Measurements from ENCODE around the gene F11. TPM values are rescaled to one million over a fixed set of nuclear protein-coding genes. Genes with fewer than 3 reads are reported as not detected.

F11 gene
- total and polyA plus RNA-seq, 2 donors from 2014 or later = 1.5 to 15.7 TPM

DNA sequence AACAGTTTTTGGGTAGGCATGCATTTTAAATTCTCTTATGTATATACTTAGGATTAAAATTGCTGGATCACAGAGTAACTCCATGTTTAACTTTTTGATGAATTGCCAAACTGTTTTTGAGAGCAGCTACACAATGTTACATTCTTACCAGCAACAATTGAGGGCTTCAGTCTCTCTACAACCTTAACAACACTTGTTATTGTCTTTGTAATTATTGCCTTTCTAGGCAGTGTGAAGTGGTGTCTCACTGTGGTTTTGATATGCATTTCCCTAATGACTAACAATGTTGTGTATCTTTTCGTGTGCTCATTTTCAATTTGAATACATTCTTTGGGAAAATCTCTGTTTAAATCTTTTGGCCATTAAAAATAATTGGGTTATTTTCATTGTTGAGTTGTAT lies 17.3 kb upstream of the F11 start:
- Histone ChIP-seq H3K9me3 (ENCODE audit: control insufficient read depth in 2 of 3, insufficient read depth in 1 of 3, low read length in 3 of 3) (no peaks in the 10 kb centered on the region), H3K27me3 (ENCODE audit: control insufficient read depth, insufficient read depth, low read length) (no peaks in the 10 kb centered on the region), H3K27ac (ENCODE audit: low read depth in 2 of 2, low read length in 2 of 2) (no peak overlapping the region), H3K36me3 (ENCODE audit: control insufficient read depth in 2 of 3, insufficient read depth in 3 of 3, low read length in 3 of 3) (peaks cover 0 to 6% (median 0%) of the 10 kb centered on the region in 3 donors), H3K4me3 (ENCODE audit: low read length in 3 of 3) (no peak overlapping the region), H3K4me1 (ENCODE audit: control insufficient read depth in 2 of 3, insufficient read depth in 2 of 3, low read depth in 1 of 3, low read length in 3 of 3) (no peaks in the 10 kb centered on the region), H3K9ac (ENCODE audit: low read length in 3 of 3) (no peak overlapping the region)
- DNase-seq (no peak), FAIRE-seq (no peak)
- TF ChIP-seq, protein P1, sequence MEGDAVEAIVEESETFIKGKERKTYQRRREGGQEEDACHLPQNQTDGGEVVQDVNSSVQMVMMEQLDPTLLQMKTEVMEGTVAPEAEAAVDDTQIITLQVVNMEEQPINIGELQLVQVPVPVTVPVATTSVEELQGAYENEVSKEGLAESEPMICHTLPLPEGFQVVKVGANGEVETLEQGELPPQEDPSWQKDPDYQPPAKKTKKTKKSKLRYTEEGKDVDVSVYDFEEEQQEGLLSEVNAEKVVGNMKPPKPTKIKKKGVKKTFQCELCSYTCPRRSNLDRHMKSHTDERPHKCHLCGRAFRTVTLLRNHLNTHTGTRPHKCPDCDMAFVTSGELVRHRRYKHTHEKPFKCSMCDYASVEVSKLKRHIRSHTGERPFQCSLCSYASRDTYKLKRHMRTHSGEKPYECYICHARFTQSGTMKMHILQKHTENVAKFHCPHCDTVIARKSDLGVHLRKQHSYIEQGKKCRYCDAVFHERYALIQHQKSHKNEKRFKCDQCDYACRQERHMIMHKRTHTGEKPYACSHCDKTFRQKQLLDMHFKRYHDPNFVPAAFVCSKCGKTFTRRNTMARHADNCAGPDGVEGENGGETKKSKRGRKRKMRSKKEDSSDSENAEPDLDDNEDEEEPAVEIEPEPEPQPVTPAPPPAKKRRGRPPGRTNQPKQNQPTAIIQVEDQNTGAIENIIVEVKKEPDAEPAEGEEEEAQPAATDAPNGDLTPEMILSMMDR (IDR thresholded peaks at IDR 0.05; ENCODE audit: borderline replicate concordance, extremely low read depth, insufficient read depth) = no peak
- intact Hi-C loops (cut with DNase I) = no loop called here

DNA sequence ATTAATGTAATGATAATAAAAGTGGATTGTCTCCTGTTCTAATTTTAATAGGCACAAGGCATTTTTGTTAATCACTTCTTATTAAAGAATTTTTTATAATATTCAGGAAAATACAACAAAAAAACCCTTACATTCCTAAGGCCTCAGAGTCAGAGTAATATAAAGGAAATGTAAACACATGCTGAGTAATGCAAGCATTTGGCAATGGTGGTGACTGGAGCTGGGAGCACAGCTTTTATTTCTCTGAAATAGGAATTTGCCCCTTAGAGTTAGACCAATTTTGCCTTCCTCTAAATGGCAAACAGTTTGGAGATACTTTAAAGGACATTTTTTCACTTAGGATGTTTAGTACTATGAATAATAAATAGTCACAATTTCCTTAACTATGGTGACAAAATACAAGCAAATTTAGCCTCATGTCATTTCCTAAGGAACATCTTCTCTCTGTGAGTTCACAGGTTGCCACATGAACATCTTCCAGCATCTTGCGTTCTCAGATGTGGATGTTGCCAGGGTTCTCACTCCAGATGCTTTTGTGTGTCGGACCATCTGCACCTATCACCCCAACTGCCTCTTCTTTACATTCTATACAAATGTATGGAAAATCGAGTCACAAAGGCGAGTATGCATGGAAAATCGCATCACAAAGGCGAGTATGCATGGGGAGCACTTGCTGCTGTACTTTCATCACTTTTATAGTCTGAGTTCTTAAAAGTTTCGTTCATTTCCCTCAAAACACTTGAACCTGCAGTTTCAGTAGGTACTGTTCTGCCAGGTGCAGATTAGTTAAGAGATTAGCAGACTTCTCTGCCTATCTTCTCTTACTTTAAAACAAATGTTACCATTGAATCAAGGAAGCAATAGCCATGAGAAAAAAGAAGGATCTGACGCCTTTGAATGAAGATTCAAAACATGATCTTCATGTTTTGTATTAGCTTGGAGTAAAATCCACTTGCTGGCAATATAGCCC lies 15.9 kb upstream of the F11 start:
- FAIRE-seq = no peak

DNA sequence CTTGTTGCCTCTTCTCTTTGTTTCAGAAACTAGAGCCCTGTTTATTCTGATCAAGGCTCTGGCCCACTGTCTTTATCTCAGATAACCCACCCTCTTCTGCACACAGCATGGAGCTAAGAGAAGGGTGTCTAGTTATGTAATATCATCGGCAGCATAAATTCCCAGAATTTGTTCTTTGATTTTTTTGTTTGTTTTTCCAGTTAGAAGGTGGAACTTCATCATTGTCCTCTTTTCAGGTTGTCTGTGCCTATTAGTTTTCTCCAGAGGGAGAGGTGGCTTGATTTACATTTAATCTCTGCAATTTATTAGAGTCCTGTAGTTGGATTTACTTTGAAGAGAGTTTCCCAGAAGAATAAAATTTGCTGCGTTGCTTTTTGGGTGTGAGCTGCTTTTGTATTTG lies 15.2 kb upstream of the F11 start:
- H3K9ac ChIP-seq (ENCODE audit: low read length in 3 of 3) = no peak overlapping the region
- H3K4me3 ChIP-seq (ENCODE audit: low read length in 3 of 3) = no peak overlapping the region
- FAIRE-seq (no peak), DNase-seq (no peak)
- H3K27ac ChIP-seq (ENCODE audit: low read depth in 2 of 2, low read length in 2 of 2) = no peak overlapping the region
- TF ChIP-seq, protein P1 (IDR thresholded peaks at IDR 0.05; ENCODE audit: borderline replicate concordance, extremely low read depth, insufficient read depth) = no peak
- peaks cover 0 to 9% (median 0%) of the 10 kb centered on the region in 3 donors for H3K36me3 ChIP-seq (ENCODE audit: control insufficient read depth in 2 of 3, insufficient read depth in 3 of 3, low read length in 3 of 3)
- no peaks in the 10 kb centered on the region for H3K4me1 ChIP-seq (ENCODE audit: control insufficient read depth in 2 of 3, insufficient read depth in 2 of 3, low read depth in 1 of 3, low read length in 3 of 3)
- intact Hi-C loops (cut with DNase I) = no loop called here
- H3K27me3 ChIP-seq (ENCODE audit: control insufficient read depth, insufficient read depth, low read length) = no peaks in the 10 kb centered on the region
- no peaks in the 10 kb centered on the region for H3K9me3 ChIP-seq (ENCODE audit: control insufficient read depth in 2 of 3, insufficient read depth in 1 of 3, low read length in 3 of 3)

More for the DNA sequence above, 15.9 kb upstream of the F11 start:
- Histone ChIP-seq H3K36me3 (ENCODE audit: control insufficient read depth in 2 of 3, insufficient read depth in 3 of 3, low read length in 3 of 3) (peaks cover 0 to 9% (median 0%) of the 10 kb centered on the region in 3 donors), H3K4me3 (ENCODE audit: low read length in 3 of 3) (no peak overlapping the region), H3K9ac (ENCODE audit: low read length in 3 of 3) (no peak overlapping the region), H3K9me3 (ENCODE audit: control insufficient read depth in 2 of 3, insufficient read depth in 1 of 3, low read length in 3 of 3) (no peaks in the 10 kb centered on the region), H3K27me3 (ENCODE audit: control insufficient read depth, insufficient read depth, low read length) (no peaks in the 10 kb centered on the region), H3K4me1 (ENCODE audit: control insufficient read depth in 2 of 3, insufficient read depth in 2 of 3, low read depth in 1 of 3, low read length in 3 of 3) (no peaks in the 10 kb centered on the region), H3K27ac (ENCODE audit: low read depth in 2 of 2, low read length in 2 of 2) (no peak overlapping the region)
- intact Hi-C loops (cut with DNase I) = no loop called here
- DNase-seq = no peak
- TF ChIP-seq, protein P1 (IDR thresholded peaks at IDR 0.05; ENCODE audit: borderline replicate concordance, extremely low read depth, insufficient read depth) = no peak

All from kidney (tissue), 14 donors.